ENCODE results near the gene DBNDD1.

DNA sequence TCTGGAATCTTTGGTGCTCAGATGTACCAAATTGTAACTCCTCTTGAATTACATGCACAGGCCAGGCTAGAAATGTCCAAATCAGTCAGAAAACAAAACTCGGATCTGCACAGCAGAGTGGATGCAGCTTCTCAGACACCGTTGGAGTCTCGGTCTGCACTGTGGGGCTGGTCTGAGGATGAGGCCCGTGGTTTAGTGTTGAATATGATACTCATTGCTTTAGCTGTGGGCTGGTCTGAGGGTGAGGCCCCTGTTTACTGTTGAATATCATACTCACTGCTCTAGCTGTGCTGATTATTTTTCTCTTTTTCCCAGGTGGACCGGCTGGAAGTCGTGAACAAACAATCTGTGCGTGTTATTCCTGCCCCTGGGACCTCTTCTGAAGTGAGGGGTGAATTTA is 35.0 kb downstream of the DBNDD1 start:
- TF ChIP-seq GRHL2 (CRISPR knock-in tag; IDR thresholded peaks at IDR 0.05; ENCODE audit: insufficient replicate concordance, severe bottlenecking) (no peak), ETV6 (CRISPR knock-in tag; IDR thresholded peaks at IDR 0.05) (no peak), JUN (CRISPR knock-in tag; IDR thresholded peaks at IDR 0.05) (no peak), SP1 (CRISPR knock-in tag; conservative IDR thresholded peaks at IDR 0.05) (no peak), CBFB (CRISPR knock-in tag; IDR thresholded peaks at IDR 0.05; ENCODE audit: low read depth) (no peak), FOXP1 (CRISPR knock-in tag; IDR thresholded peaks at IDR 0.05; ENCODE audit: borderline replicate concordance) (no peak), ZNF121 (CRISPR knock-in tag; IDR thresholded peaks at IDR 0.05) (no peak)
- TF ChIP-seq, protein P1, sequence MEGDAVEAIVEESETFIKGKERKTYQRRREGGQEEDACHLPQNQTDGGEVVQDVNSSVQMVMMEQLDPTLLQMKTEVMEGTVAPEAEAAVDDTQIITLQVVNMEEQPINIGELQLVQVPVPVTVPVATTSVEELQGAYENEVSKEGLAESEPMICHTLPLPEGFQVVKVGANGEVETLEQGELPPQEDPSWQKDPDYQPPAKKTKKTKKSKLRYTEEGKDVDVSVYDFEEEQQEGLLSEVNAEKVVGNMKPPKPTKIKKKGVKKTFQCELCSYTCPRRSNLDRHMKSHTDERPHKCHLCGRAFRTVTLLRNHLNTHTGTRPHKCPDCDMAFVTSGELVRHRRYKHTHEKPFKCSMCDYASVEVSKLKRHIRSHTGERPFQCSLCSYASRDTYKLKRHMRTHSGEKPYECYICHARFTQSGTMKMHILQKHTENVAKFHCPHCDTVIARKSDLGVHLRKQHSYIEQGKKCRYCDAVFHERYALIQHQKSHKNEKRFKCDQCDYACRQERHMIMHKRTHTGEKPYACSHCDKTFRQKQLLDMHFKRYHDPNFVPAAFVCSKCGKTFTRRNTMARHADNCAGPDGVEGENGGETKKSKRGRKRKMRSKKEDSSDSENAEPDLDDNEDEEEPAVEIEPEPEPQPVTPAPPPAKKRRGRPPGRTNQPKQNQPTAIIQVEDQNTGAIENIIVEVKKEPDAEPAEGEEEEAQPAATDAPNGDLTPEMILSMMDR (IDR thresholded peaks at IDR 0.05), result no peak
- TF ChIP-seq, protein P2, sequence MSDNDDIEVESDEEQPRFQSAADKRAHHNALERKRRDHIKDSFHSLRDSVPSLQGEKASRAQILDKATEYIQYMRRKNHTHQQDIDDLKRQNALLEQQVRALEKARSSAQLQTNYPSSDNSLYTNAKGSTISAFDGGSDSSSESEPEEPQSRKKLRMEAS (CRISPR knock-in tag; IDR thresholded peaks at IDR 0.05), result no peak

Data from WTC11 (cell line).